Measurements from ENCODE around the gene NKAIN1. TPM values are rescaled to one million over a fixed set of nuclear protein-coding genes. Genes with fewer than 3 reads are reported as not detected.

Gene NKAIN1
- total and polyA plus RNA-seq, 2 experiments from 2014 or later: 14.7 to 56.7 TPM

- no peak for ATAC-seq
Measured at GRCh38 chr1:31164291-31164690, 75.4 kb downstream of the NKAIN1 start.

More at GRCh38 chr1:31164291-31164690, 75.4 kb downstream of the NKAIN1 start:
- H3K9me2 ChIP-seq (ENCODE audit: insufficient read depth): no peaks in the 10 kb centered on the region
- no peaks in the 10 kb centered on the region for H3K36me3 ChIP-seq (ENCODE audit: insufficient read depth)
- no peak overlapping the region for H3K4me3 ChIP-seq
- H3K36me3 Mint-ChIP-seq (ENCODE audit: low read depth): no peaks in the 10 kb centered on the region
- peaks cover 4% of the 10 kb centered on the region; the same call in 1 of the 2 replicates for H3F3A ChIP-seq (replicated peaks; ENCODE audit: low read depth)
- no peaks in the 10 kb centered on the region for H4K20me1 ChIP-seq (replicated peaks; ENCODE audit: insufficient read depth)
- no peak overlapping the region for H3K27ac ChIP-seq (ENCODE audit: low read depth)
- no peak overlapping the region for H3K27ac Mint-ChIP-seq
- no peaks in the 10 kb centered on the region for H3K79me2 ChIP-seq (replicated peaks; ENCODE audit: insufficient read depth)
- no peak overlapping the region for H3K4me3 Mint-ChIP-seq
- no peaks in the 10 kb centered on the region; the same call in 1 of the 3 replicates for H3K9me3 Mint-ChIP-seq
- no peaks in the 10 kb centered on the region for H3K4me1 ChIP-seq (ENCODE audit: insufficient read depth)
- no peak for TF ChIP-seq REST (IDR thresholded peaks at IDR 0.05; ENCODE audit: unreplicated experiment)
- no peak for TF ChIP-seq ZNF331 (CRISPR knock-in tag; IDR thresholded peaks at IDR 0.05; ENCODE audit: low read depth)
- no peak for TF ChIP-seq CTCF (conservative IDR thresholded peaks at IDR 0.05; ENCODE audit: low read depth in 2 of 2)
- no peak for TF ChIP-seq NANOG (IDR thresholded peaks at IDR 0.05; ENCODE audit: borderline replicate concordance)
- no peak for TF ChIP-seq EZH2 (IDR thresholded peaks at IDR 0.05; ENCODE audit: low read depth, unreplicated experiment)
- no peak for TF ChIP-seq CREB1 (CRISPR knock-in tag; IDR thresholded peaks at IDR 0.05; ENCODE audit: low read depth)
- no peak for TF ChIP-seq STAT1 (IDR thresholded peaks at IDR 0.05; ENCODE audit: unreplicated experiment)
- no peak for TF ChIP-seq JUNB (IDR thresholded peaks at IDR 0.05; ENCODE audit: unreplicated experiment)
- no peak for TF ChIP-seq ZNF114 (CRISPR knock-in tag; IDR thresholded peaks at IDR 0.05)
- no peak for TF ChIP-seq ZNF462 (CRISPR knock-in tag; IDR thresholded peaks at IDR 0.05)
- TF ChIP-seq POLR2AphosphoS5 (IDR thresholded peaks at IDR 0.05; ENCODE audit: low read depth): no peak
- no peak for TF ChIP-seq ETS1 (IDR thresholded peaks at IDR 0.05)
- no peak for TF ChIP-seq EZH2phosphoT487 (IDR thresholded peaks at IDR 0.05; ENCODE audit: unreplicated experiment)
- no peak overlapping the region for H2AFZ ChIP-seq
- H3K4me1 Mint-ChIP-seq: peaks cover 14% of the 10 kb centered on the region
- H3K27me3 ChIP-seq (ENCODE audit: insufficient read depth): no peaks in the 10 kb centered on the region
- DNase-seq (ENCODE audit: low spot score): no peak
- H3K4me2 ChIP-seq: no peak overlapping the region
- peaks cover 2% of the 10 kb centered on the region for H3K27me3 Mint-ChIP-seq (ENCODE audit: insufficient read depth, low read depth, poor library complexity)

Measured in GM23338 (cell line).